H7 (cell line): Measurements from ENCODE around the gene EGR2. TPM values are rescaled to one million over a fixed set of nuclear protein-coding genes. Genes with fewer than 3 reads are reported as not detected.

Source experiments
- DNase-seq: peaks from one replicate; pipeline ENCODE4 v3.0.0; 2012
- H3K27me3 ChIP-seq: 2 replicates; pipeline ENCODE4 v1.6.0; 2011; ENCODE audit warnings: mild to moderate bottlenecking, low read length; ENCODE audit not compliant: control insufficient read depth, insufficient read depth
- H3K36me3 ChIP-seq: replicated peaks from 2 replicates; pipeline ENCODE4 v1.5.1; 2011; ENCODE audit warnings: low read length; ENCODE audit not compliant: control insufficient read depth, insufficient read depth
- H3K4me3 ChIP-seq: 2 replicates; pipeline ENCODE4 v1.5.1; 2011; ENCODE audit warnings: low read depth, mild to moderate bottlenecking, control low read depth, low read length, moderate library complexity; ENCODE audit not compliant: insufficient read depth
- total RNA-seq: library from RNA; depleted of rRNA; stranded (reverse); fragments of >200 nt; shearing (Covaris generic); gene quantifications from 2 replicates; pipeline ENCODE4 v1.2.3, GENCODE V29; 2014; rRNA removed

EGR2 gene
- total RNA-seq = 0.14 and 0.96 TPM in 2 replicates

DNA sequence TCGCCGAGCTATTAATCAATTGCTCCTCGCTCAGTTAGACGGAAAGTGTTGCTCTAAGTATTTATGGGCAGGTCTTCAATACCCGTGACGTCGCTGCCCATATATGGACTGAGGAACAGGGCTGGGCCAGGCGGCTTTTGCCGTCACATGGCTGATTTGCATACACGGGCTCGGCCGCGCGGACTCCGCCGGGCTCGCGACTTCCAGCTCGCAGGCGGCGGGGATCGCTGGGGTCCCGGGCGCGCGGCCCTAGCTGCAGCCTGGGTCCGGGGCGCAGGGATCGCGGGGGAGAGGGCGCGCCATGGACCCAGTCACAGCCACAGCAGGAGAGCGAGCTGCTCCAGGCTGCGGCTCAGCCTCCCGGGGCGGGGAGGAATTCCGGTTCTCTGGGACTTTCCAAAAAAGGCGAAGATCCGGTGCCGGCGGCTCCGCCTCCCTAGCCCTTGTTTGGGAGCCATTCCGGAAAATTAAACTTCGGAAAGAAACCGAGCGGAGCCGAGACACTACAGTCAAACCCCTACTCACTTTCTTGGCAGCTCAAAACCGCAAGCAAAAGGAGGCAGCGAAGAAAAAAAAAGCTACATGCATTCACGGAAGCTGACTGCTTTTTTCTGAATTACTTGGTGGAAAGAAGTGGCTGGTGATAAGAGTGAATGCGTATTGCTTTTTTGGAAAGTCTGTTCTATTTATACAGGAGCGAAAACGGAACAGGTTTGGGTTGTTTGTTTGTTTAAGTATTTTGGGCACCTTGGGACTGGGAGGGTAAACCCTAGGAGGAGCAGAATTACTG, at the start of gene EGR2:
EGR2 (minus strand) TSS at position 36 of the 790 bp plus-strand sequence. CDS start 337 bp downstream, outside the sequence.
- no peaks in the 10 kb centered on the region for H3K36me3 ChIP-seq
- peak within 1 kb of the TSS; percentile 61 for H3K4me3 ChIP-seq
- peak; percentile 94 for DNase-seq
- H3K27me3 ChIP-seq = peaks cover 67% of the 10 kb centered on the region

DNA sequence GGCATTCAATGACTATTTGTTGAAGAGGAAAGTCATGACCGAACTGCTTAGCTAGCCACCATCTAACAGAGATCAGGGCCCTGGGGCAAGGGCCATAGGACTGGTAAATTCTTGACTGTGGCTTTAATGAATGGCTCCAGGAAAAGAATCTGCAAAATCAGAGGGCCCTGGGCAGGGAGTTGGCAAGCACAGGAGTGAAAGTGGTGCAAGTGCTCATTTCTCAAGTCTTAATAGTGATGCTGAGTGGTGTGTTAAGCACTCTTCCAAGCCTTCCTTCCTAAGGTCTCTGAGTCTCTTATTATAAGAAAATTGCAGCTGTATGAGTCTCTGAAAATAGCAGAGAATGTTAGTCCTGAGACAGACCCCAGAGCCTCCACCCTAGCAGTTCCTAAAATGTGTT, 46.3 kb upstream of the EGR2 start:
- Histone ChIP-seq H3K27me3 (no peaks in the 10 kb centered on the region), H3K4me3 (no peak overlapping the region), H3K36me3 (no peaks in the 10 kb centered on the region)
- no peak for DNase-seq

DNA sequence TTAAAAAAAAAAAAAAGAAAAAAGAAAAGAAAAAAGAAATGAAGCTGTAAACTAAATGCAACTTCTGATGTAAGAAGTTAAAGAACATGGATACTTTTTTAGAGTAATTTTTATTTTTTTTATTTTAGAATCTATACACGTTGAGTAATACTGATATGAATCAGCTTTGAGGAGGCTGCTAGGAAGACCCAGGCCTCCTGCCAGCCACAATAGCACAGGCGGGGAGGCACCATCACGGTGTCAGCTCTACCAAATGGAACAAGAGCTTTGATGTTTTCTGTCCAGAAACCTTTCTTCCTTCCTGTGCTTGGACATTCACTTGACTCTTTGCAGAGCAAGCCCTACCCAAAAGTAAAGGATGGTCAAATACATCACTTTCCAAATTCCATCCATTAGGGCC, 45.3 kb upstream of the EGR2 start:
- no peaks in the 10 kb centered on the region for H3K36me3 ChIP-seq
- DNase-seq = no peak
- no peak overlapping the region for H3K4me3 ChIP-seq
- no peaks in the 10 kb centered on the region for H3K27me3 ChIP-seq

DNA sequence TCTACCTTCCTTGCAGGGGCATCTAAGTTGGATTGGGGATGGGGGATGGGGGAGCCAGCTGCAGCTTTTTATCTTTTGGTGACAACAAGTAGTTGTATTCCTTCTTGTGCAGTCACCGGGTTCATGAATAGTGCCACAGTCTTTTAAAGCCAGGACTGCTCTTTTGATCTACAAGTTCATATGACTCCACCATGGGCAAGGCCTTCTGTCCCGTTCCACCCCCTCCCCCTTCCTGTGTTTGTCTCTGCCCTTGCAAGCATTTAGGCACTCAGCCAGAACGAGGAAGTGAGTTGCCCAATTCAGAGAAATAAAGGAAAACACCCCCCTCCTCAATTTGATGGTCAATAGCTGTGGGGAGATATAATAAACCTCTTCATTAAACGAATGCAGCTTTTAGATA, 44.8 kb upstream of the EGR2 start:
- Histone ChIP-seq H3K27me3 (no peaks in the 10 kb centered on the region), H3K4me3 (no peak overlapping the region), H3K36me3 (no peaks in the 10 kb centered on the region)
- no peak for DNase-seq

DNA sequence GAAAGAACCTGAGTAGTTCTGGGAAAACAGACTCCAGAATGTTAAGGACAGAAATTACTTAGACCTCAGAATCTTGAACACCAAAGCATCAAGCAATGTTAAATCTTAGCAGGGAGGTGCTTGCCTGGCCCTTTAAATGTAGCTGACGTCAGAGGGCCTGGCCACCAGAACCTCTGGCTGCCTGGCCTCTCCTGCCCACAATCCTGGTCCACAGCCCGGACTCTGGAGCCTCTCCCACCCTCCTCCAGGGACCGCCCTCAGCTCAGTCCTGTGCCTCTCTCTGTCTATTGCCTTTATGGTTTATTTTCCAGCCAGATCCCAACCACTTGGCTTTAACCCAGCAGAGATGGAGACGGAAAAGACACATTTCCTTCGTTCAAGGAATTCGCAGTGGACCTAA, 42.2 kb upstream of the EGR2 start:
- Histone ChIP-seq H3K36me3 (no peaks in the 10 kb centered on the region), H3K27me3 (no peaks in the 10 kb centered on the region), H3K4me3 (no peak overlapping the region)
- DNase-seq = peak; percentile 26

DNA sequence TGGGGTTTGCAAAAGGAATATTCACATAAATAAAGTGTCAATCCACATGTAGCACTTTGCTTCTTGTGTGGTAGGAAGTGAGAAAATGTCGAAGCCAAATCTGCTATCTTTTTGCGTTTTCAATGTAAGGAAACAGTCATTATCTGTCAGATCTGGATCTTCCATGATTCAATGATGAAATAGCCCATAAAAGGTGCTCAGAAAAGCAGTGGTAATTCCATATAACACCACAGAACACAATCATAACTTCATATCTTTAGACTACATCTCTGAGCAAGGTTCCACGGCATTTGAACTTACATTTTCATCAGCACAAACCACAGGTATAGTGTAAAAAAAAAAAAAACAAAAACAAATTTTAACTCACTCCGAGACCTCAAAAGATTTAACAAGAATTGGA, 39.9 kb upstream of the EGR2 start:
- Histone ChIP-seq H3K4me3 (no peak overlapping the region), H3K36me3 (no peaks in the 10 kb centered on the region), H3K27me3 (no peaks in the 10 kb centered on the region)
- no peak for DNase-seq

DNA sequence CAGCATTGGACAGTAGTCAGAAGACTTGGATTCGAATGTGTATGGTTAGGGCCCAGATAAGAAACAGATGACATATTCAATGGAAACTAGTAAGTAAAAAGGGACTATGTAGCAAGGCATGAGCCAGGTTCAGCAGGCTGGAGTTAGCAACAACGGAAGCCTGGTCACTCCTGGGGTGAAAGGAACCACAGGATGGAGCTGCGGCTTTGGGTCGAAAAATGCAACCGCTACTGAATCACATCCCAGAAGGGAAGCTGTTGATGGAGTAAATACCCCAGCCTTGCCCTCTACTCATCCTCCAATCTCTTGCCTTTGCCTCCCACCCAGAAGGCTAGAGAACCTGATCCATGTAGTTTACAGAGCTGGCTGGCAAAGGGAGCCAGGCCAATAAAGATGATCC, 37.5 kb upstream of the EGR2 start:
- Histone ChIP-seq H3K4me3 (no peak overlapping the region), H3K27me3 (no peaks in the 10 kb centered on the region), H3K36me3 (no peaks in the 10 kb centered on the region)
- no peak for DNase-seq

DNA sequence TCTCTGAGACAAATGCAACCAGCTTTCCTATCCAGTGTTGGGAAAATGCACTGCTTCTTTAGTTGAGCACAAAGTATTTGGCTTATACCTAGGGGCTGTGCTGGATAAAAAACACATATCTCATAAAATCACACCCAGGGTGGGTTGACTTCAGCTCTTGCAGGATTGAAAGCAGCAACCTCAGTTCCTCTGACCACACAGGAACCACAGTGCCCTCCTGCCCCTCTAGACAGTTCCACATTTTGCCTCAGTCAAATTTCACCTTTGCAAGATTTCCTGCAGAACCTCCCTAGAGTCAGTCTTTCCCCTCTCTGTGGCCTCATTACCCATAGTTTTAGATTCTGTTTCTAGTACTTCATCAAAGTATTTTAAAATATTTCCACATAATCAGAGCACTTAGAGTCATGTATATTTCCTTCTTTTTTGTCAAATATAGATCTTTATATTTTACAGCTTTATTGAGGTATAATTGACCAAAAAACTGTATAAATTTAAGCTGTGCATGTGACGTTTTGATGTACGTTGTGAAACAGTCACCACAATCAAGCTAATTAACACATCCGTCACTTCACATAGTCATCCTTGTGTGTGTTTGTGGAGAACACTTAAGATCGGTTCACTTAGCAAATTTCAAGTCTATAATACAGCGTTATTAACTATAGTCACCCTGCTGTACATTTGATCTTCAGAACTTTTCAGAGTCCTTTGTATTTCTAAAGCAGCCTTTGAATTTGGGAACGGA, 37.0 kb upstream of the EGR2 start:
- no peak for DNase-seq
- no peak overlapping the region for H3K4me3 ChIP-seq
- H3K36me3 ChIP-seq = no peaks in the 10 kb centered on the region
- H3K27me3 ChIP-seq = no peaks in the 10 kb centered on the region

DNA sequence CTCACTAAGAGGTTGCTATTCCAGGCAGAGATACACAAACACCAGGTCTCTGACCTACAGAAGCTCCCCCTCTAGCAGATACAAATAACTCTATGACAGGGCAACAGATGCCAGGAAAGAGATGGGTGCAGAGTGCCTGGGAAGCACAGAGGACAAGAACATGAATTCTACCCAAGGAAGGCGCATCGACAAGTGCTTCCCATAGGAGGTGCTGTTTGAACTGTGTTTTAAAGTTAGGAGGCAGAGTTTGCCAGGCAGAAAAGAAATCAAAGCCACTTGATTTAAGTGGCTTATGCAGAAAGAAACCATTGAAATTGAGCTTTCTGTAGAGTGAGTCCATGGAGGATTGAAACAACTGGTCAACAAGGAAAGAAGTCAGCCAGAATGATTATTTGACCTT, 35.3 kb upstream of the EGR2 start:
- H3K36me3 ChIP-seq = no peaks in the 10 kb centered on the region
- no peak overlapping the region for H3K4me3 ChIP-seq
- H3K27me3 ChIP-seq = no peaks in the 10 kb centered on the region
- DNase-seq = peak; percentile 40

DNA sequence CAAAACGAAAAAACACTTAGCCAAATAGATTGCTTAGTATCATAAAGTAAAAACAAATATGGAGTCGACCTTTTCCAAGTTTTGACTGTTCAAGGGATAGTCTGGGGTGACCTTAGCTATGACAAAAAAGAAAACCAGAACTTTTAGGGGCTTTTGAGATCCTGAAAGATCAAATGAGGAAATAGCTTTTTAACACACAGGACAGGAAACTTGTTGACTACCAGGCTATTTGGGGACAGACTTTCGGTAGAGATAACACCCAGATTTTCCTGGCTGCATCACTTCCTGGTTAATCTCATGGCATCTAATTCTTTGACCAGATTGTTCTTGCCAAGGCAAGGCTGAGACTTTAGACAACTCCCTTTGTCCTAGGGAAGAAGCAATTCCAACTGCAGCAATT, 34.5 kb upstream of the EGR2 start:
- no peaks in the 10 kb centered on the region for H3K27me3 ChIP-seq
- no peak for DNase-seq
- no peaks in the 10 kb centered on the region for H3K36me3 ChIP-seq
- no peak overlapping the region for H3K4me3 ChIP-seq

DNA sequence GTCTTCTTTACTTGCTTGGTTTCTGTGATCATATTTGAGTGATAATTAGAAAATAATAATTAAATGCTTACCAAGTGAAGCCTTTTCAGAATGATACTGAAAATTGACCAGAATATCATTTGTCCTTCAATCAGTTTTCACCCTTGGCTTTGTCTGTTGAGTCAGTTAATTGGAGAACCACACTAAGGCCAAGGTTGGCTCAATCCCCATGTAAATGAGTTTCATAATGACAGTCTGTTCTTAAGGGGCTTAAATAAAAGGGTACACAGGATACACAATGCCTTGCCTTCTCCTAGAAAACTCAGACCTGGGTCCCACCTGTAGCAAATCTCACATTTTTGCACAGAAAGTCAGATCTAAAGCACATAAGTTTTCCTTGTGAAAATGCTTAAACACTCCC, 31.3 kb upstream of the EGR2 start:
- Histone ChIP-seq H3K36me3 (no peaks in the 10 kb centered on the region), H3K27me3 (no peaks in the 10 kb centered on the region), H3K4me3 (no peak overlapping the region)
- DNase-seq = no peak

DNA sequence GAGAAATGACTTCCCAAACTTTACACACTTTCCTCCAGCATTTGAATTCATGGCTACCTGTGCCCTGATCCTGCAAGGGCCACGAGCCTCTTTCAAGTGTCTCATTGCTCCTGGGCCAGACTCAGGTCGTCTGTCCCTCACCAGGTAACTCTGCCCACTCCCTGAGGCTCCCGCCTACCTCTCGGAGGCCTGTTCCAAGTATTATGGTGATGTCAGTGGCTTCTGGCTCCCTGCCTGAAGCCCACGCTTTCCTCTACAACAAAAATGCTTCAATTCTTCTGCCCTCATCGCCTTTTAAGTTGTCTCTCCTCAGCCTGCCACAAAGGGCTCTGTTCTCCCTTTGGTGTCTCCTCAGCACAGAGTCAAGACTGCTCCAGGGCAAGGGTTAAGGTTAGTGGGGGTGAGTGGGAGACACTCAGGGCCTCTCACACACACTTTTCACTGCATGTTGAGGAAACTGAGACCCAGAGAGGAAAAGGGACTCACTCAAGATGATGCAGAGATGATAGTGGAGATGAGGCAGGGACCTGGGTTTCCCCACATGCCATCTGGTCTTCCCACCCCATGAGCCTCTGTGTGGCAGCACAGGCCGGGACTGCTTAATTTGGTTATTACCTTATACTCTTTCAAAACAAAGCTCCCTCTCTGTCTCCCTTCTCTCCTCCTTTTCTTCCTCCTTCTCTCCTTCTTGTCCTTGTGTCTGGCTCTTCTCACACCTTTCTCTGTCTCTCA, 28.3 kb upstream of the EGR2 start:
- H3K27me3 ChIP-seq = no peaks in the 10 kb centered on the region

DNA sequence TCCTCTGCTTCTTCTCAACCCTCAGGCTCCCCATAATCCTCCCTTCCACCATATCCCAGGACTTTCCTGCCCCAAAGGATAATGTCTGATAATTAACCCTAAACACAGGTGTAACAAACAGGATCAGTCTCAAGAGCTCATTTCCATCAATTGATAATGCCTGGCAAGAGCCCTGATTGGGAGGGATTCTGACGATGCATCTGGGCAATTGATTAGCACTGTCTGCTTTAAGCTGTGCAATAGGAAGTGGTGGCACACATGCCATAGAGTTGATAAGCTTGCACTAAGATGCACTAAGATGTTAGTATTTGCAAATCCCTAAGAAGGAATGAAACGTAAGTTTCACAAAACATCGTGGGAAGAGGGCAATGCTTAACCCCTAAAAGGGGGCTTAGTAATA, 27.4 kb upstream of the EGR2 start:
- no peaks in the 10 kb centered on the region for H3K36me3 ChIP-seq
- H3K27me3 ChIP-seq = no peaks in the 10 kb centered on the region
- H3K4me3 ChIP-seq = no peak overlapping the region
- DNase-seq = no peak

More for the DNA sequence above, 28.3 kb upstream of the EGR2 start:
- DNase-seq = no peak
- Histone ChIP-seq H3K36me3 (no peaks in the 10 kb centered on the region), H3K4me3 (no peak overlapping the region)

DNA sequence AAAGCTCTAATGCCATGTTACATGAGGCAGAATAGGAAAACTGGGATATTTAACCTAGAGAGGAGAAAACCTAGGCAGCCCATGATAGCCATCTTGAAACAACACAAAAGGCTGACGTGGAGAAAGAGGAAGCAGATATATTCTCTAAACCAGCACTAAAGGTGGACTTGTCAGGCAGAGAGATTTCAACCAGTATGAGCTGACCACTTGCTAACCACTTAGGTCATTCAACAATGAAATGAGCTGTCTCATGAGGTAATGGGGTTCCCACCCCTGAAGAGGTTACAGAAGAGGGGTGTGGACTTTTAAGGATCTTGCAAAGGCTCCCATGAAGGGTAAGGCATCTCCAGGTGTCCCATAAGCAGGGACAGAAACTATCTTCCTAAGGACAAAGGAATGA, 26.8 kb upstream of the EGR2 start:
- H3K27me3 ChIP-seq = no peaks in the 10 kb centered on the region
- H3K36me3 ChIP-seq = no peaks in the 10 kb centered on the region
- H3K4me3 ChIP-seq = no peak overlapping the region
- no peak for DNase-seq

DNA sequence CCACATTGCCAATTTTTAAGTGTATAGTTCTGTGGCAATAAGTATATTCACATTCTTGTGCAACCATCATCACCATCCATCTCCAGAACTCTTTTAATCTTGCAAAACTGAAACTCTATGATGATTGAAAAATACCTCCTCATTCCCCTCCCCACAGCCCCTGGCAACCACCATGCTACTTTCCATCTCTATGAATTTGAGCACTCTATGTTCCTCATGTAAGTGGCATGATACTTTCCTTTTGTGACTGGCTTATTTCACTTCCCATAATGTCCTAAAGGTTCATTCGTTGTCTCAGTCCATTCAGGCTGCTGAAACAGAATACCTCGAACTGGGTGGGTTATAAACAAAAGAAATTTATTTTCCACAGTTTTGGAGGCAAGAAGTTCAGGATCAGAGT, 23.4 kb upstream of the EGR2 start:
- H3K36me3 ChIP-seq = no peaks in the 10 kb centered on the region
- no peak for DNase-seq
- H3K27me3 ChIP-seq = no peaks in the 10 kb centered on the region
- no peak overlapping the region for H3K4me3 ChIP-seq
